ENCODE results near the gene IL13RA2.

The IL13RA2 gene, protein sequence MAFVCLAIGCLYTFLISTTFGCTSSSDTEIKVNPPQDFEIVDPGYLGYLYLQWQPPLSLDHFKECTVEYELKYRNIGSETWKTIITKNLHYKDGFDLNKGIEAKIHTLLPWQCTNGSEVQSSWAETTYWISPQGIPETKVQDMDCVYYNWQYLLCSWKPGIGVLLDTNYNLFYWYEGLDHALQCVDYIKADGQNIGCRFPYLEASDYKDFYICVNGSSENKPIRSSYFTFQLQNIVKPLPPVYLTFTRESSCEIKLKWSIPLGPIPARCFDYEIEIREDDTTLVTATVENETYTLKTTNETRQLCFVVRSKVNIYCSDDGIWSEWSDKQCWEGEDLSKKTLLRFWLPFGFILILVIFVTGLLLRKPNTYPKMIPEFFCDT

DNA sequence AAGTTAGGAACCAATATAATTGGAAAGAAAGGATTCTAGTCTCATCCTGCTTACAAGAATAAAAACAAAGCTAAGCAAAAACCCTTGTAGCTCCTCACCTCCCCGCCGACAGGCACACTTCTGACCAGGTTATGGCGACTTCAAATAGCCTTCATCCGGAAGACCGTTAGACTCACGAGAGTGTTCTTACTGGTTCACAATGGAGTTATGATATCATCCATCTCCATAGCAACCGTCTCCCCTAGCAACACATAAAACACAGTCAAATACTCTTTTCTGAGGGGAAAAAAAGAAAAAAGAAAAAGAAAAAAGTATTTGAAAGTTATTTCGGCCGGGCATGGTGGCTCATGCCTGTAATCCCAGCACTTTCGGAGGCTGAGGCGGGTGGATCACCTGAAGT is at the start of gene IL13RA2:
Gene IL13RA2 (minus strand): TSS at position 162 of the 400 bp plus-strand sequence. CDS start 347 bp downstream, outside the sequence.
- no peak for DNase-seq (ENCODE audit: low read depth in 3 of 3)

DNA sequence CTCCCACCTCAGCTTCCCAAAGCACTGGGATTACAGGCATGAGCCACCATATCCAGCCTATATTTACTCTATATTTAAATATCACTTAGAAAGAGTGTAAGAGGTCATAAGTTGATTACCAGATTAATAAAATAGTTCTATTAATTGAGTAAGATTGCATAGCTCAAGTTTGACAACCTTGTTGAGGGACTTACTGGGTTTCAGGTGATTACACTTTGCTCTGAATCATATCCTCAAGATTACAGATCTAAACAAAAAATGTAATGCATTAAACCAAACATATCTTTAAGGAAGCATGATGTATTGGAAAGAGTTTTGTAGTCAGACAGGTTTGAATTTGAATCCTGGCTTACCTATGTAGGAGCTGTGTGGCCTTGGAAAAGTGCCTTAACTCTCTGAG is 47.9 kb upstream of the IL13RA2 start:
- DNase-seq (ENCODE audit: low read depth in 3 of 3), result no peak

DNA sequence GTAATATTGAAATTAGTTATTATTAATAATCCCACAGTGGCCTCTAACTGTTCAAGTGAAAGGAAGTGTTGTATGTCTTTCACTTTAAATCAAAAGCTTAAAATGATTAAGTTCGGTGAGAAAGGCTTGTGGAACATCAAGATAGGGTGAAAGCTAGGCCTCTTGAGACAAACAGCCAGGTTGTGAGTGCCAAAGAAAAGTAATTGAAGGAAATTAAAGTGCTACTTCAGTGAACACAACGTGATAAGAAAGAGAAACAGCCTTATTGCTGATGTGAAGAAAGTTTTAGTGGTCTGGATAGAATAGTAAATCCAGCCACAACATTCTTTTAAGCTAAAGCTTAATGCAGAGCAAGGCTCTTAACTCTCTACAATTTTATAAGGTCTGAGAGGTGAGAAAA is 42.6 kb upstream of the IL13RA2 start:
- no peak for DNase-seq (ENCODE audit: low read depth in 3 of 3)

DNA sequence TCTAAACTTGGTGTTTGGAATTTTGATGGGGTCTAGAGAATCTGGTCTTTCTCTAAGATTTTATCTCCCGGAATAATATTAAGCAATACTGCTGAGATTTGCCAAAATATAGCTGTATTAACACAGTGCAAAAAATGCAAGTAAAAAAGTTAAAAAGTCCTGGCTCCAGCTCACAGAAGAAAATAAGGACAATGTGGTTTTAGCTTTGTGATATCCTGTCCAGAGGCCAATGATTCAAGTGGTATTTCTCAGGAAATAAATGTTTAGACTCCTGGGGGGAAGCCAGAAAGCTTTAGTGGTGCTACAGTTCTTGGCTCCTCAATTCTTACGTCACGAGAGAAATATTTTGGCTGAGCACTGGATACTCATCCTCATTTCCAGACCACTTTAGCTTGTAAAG is 40.9 kb upstream of the IL13RA2 start:
- DNase-seq (ENCODE audit: low read depth in 3 of 3), result no peak

DNA sequence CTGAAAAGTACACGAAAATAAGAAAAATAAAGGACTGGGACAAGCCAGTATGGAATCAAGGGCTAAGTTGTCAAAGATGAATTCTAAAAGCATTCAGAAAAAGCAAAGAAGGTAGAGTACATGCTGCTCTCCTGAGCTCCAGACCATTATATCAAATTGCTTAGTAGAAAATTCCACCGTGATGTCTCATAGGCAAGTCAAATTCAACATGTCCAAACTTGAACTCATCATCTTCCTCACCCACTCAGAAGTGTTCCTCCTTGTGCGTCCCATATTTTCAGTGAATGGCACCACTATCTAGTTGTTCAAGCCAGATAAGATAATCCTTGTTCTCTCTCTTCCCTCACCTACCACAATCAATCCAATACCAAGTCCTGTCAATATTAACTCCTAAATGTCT is 37.5 kb upstream of the IL13RA2 start:
- no peak for DNase-seq (ENCODE audit: low read depth in 3 of 3)

DNA sequence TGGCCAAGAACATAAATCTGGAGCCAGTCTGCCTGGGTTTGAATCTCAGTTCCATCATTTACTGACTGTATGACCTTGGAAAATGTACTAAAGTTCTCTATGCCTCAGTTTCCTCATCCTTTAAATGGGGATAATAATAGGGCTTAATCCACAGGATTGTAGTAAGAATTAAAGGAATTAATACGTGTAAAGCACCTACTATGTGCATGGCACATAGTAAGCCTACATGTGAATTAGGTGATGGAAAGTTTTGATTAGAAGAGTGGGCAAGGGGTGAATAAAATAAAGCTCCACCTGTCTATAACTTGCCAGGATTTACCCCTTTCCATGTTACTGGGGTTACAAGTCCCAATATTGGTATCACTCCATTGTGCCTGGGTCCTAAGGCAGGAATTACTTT is 35.8 kb upstream of the IL13RA2 start:
- DNase-seq (ENCODE audit: low read depth in 3 of 3), result no peak

DNA sequence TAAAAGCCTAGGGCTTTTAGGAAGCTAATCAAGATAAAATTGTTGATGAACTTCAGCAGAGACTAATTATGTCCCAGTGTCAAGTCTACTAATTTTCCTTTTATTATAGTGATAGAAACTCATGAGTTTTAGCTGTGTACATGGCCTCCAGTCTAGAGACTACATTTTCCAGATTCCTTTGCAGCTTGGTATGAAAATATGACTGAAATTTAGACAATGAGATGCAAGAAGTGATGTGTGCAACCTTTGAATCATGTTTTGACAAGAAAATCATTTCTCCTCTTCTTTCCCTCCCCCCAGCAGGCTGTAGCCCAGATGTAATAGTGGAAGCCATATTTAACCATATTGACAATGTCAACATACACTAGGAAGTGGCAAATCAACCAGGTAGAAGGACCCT is 30.3 kb upstream of the IL13RA2 start:
- no peak for DNase-seq (ENCODE audit: low read depth in 3 of 3)

DNA sequence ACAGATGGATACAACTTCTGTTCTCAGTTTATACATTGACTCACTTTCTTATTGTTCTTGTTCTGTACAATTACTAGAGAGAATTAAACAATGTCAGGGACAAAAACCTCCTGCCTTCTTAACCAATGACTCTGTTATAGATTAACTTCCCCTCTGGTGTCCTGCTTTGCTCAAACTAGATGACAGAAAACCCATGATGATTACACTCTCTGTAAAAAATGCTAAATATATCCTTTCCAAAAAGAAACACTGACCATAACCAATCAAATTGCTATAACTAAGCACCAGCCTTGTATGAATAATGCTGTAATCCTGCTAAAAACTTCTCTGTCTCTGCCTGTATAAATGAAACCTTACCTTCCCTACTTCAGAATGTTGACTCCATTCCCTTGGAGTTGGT is 29.8 kb upstream of the IL13RA2 start:
- DNase-seq (ENCODE audit: low read depth in 3 of 3), result no peak

DNA sequence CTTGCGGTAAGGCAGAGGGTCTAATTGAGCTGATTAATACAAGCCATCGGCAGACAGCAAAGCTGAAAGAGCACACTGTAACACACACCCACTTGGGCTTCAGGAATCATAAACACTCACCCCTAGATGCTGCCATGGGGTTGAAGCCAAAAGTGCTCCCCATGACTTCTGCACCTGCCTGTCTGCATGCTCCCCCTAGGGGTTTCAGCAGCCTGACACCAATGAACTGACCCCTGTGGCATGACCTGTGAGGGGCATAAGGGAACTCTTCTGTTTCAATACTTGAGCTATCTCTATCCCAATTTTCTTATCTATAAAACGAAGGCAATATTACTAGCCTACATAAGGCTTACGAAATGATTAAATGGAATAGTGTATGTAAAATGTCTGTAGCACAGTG is 23.0 kb upstream of the IL13RA2 start:
- DNase-seq (ENCODE audit: low read depth in 3 of 3), result no peak

DNA sequence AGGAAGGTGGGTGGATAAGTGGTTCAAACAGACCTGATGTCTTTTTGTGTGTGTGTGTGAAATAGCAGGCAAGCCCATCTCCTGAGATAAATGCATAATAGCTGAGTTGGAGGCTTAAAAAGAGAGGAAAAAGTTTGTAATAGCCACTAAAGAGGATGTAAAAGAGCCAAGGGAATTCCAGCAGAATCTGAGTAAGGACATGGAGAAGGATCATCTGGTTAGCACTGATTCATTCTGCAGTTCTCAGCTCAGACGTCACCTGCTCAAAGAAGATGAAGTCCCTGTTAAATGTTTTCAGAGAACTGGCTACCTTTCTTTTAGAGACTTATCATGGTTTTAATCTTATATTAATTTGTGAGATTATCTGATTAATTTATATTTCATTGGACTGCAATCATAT is 21.0 kb upstream of the IL13RA2 start:
- DNase-seq (ENCODE audit: low read depth in 3 of 3), result no peak

DNA sequence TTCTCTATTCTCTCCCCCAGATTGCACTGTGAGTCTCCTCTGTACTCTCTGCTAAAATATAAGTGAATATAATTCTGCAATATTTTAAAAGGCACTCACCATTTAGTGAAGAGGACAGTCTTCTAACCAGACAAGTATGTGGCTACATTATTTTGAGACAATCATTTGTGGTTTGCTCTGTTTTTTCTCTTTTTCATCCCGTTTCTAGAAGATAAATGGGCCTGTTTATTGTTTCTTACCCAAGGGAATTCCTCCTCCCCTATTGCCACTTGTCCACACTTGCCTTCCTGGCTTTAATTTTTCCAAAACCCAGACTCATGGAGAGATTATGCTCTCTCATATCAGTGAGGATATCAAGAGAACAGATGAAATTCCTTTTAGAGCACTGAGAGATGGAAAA is 18.6 kb upstream of the IL13RA2 start:
- DNase-seq (ENCODE audit: low read depth in 3 of 3), result no peak

DNA sequence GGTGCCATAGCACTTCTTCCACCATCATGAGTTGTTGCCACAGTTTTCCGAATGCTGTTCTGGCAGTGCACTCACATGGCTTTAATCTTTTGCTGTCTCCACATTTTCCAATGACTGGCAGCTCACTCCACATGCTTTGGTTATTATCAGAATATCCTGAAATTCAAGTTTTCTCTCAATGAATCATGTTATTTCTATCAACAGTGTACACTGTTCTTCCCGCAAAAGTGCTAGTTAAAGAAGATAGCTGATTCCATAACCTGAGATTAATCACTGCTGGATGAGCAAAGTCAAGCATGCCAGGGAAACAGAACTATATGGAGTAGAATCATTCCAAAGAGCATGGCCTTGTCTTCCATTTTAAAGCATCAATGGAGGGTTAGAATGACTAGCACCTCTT is 14.6 kb upstream of the IL13RA2 start:
- no peak for DNase-seq (ENCODE audit: low read depth in 3 of 3)

DNA sequence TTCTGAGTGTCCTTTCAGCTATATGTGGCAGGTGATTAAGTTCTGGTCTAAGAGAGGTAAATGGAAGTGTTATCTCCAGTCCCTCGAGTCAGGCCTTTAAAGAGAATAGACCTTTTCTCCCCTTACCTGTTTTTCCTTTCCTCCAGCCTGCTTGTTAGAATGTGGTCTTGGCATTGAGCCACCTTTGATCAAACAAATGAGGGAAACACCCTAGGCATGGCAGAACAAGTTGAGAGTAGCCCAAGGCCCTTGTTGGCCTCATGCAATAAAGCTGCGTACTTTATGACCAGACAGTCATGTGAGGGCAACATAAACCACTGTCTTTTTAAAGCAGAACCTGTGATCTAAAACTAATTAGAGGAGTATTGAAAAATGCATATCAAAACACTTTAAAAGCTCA is 13.2 kb upstream of the IL13RA2 start:
- no peak for DNase-seq (ENCODE audit: low read depth in 3 of 3)

DNA sequence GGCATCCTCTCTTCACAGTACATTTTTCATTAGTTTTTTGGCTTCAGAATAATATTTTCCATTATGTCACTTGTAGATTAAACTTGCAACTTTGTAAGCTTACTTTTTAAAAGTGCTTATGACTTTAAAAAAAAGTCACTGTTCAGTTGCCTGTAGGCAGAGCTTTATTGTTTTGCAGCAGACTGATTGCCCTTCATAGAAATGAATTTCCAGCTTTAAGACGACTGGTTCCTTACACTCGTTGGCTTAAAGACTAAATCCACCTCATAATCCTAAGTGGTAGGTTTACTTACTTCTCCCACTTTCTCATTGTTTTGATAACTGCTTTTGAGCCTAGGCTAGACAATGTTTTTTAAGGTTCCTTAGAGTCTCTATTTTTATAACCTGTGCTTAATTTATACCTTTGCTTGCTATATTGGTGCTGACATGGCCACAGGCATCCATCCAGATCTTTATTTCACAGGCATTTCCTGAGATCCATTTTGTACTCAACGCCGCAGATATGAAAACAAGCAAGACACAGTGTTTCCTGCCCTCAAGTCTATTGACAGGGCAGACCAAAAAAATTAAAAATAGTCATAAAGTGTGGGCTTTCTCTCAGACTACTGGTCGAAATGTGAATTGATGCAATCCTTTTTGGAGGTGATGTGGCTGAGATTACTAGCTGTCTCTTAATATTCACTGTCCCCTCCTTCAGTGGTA is 12.6 kb upstream of the IL13RA2 start:
- DNase-seq (ENCODE audit: low read depth in 3 of 3), result no peak

DNA sequence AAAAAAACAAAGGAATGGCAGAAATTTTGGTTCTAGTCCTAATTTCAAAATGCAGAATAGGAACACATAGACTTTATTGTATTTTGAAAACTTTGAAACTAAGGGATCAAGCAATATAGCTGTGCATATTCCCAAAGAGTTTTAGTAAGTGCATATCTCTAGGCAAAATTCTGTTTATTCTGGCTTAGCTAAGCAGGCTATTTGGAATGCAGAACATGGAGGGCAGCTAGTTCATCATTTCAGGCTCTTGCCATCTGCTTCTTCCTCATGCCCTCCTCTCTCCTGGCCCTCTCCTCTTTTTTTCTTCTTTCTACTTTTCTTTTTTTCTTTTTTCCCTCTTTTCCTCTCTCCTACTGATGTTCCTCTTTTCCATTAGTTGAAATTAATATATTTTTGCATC is 12.0 kb upstream of the IL13RA2 start:
- DNase-seq (ENCODE audit: low read depth in 3 of 3), result no peak

DNA sequence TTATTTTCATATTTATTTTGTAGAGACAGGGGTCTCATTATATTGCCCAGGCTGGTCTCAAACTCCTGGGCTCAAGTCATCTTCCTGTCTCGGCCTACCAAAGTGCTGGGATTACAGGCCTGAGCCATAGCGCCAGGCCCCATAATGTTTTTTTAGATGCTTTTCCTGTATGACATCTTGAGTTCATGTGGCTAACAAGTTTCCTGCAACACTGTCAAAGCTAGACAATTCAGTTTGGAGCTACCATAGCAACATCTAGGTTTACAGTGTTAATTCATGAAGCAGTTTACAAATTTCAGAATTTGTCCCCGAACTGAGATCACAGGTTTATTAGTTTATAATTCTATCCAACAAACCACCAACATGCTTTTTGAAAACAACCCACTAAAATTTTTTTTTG is 6.4 kb upstream of the IL13RA2 start:
- DNase-seq (ENCODE audit: low read depth in 3 of 3), result no peak

DNA sequence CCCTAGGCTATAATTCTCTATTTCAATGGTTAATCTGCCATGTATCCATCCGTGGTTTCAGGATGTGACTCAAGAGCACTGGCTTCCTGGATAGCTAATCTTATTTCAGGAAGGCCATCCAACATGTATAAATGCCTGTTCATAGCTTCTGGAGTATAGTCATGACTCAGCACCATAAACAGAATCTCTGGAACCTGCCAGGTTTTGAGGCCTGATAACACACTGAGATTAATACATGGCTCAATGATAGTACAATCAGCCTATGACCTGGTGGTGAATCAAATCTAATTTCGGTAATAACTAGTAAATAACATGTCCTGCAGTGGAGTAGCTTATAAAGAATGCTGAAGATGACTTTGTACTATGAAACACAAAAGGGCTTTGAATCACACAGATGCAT is 5.7 kb upstream of the IL13RA2 start:
- DNase-seq (ENCODE audit: low read depth in 3 of 3), result no peak

DNA sequence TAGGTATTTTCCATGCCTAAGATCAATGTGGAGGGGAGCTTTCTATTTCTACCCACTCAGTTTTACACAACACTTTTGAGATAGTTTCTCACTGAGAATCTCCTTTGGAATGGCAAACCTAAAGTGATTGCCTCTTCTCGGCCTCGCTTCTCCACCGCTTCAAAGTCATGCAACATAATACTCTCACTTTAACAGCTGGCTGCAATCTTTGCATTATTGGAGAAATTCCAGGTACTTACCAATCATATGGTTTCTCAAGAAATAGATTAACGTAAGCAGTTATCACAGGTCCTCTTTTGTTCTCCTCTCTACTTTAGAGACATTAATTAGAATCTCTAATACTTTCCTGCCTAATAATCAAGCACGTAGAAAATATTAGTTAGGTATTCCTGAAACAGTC is 3.7 kb upstream of the IL13RA2 start:
- no peak for DNase-seq (ENCODE audit: low read depth in 3 of 3)

DNA sequence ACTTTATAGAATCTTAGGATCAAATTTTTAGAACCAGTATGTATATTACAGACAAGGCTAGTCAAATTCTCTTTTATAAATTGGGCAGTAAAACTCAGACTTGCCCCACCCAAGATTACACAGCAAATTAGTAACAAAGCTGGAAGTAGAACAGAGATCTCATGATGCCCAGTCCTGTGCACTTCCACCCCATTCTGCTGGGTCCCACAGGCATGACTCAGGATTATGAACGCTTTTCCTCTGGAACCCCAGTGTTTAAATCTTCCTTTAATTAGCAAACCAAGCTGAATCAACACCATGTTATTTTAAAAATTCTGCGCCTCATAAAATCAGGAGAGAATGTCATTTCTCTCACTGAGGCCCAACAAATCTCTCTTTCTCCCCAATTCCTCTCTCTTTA is 1.5 kb upstream of the IL13RA2 start:
- DNase-seq (ENCODE audit: low read depth in 3 of 3), result no peak

DNA sequence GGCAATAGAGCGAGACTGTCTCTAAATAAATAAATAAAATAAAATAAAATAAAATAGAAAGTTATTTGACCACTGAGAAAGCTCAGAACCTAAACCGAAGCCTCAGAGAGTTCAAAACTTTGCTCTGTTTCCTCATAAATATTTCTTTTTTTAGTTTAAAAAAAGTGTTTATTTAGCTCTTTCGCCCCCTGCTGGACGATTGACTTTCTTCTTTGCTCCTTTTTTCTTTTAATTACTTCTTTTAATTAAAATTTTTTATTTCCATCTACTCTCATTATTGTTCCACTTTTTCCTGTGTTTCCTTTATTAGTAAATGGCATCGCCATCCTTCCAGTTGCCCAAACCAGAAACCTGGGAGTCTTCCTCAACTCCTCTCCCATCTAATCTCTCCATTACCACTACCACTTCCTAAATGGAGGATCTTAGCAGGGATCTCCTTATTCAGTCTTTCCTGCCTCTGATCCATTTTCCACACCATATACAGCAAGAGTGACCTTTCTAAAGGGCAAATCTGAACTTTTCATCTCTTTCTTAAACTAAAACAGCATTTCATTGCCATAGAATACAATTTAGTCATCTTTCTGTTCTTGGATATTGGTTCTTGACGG is 728 bp upstream of the IL13RA2 start:
- no peak for DNase-seq (ENCODE audit: low read depth in 3 of 3)

DNA sequence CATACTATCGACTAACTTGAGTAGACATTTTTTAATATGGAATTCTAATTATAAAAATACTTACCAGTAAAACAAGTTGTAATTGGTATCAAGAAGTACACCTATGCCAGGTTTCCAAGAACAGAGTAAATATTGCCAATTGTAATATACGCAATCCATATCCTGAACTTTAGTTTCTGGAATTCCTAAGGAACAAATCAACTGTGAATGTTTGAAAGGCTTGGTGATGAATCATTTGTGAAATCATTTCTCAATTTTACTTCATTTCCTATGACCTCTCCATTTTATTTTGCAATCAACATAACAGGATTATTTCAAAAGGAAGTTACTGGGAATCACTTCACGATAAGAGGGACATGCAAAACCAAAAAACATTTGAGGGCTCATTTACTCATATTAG is 3.7 kb downstream of the IL13RA2 start:
- no peak for DNase-seq (ENCODE audit: low read depth in 3 of 3)

DNA sequence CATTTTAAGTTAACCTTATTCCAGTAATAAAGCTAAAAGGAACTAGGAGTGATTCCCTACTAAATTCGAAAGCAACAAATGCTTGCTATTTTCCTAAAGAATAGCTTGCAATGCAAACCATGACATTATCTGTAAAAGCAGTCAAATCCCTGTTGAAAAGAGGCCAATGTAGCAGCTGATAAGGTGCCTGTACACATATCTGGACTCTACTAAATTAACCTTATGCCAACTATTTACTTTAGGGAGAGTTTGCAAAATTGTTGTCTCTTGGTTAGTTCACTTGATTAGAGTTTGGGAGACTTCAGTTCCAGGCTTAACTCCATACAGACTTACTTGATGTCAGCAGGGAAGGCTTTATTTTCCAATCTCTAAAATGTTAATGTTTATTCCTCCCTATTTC is 6.0 kb downstream of the IL13RA2 start:
- DNase-seq (ENCODE audit: low read depth in 3 of 3), result no peak

DNA sequence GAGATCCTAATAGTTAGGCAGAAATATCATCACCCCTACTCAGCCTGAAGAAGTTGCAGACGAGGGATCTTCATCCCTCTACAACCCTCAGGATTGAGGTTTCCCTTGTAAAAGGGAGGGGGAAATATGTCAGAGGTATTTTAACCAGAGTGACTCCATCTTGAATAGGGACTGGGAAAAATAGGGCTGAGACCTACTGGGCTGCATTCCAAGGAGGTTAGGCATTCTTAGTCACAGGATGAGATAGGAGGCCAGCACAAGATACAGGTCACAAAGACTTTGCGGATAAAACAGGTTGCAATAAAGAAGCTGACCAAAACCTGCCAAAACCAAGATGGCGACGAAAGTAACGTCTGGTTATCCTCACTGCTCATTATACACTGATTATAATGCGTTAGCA is 17.5 kb downstream of the IL13RA2 start:
- DNase-seq (ENCODE audit: low read depth in 3 of 3), result no peak

All from stimulated activated CD4-positive, alpha-beta T cell treated with anti-CD3 and anti-CD28 coated beads, TNF-alpha, amount 100 ng/mL, for 4 hours (primary cell).